HG03108 (cell line): Measurements from ENCODE around the gene KRT17.
"Not testable (repeated sequence)": the region's sequence is repeated elsewhere in the genome, so short reads cannot be mapped to it uniquely, and the experiment has no call there.

Experiments
- ATAC-seq: cut with Tn5 transposase; IDR thresholded peaks from one replicate; pipeline ENCODE4 v1.9.1; 2021; ENCODE audit warnings: moderate library complexity; ENCODE audit not compliant: unreplicated experiment

The KRT17 gene

DNA sequence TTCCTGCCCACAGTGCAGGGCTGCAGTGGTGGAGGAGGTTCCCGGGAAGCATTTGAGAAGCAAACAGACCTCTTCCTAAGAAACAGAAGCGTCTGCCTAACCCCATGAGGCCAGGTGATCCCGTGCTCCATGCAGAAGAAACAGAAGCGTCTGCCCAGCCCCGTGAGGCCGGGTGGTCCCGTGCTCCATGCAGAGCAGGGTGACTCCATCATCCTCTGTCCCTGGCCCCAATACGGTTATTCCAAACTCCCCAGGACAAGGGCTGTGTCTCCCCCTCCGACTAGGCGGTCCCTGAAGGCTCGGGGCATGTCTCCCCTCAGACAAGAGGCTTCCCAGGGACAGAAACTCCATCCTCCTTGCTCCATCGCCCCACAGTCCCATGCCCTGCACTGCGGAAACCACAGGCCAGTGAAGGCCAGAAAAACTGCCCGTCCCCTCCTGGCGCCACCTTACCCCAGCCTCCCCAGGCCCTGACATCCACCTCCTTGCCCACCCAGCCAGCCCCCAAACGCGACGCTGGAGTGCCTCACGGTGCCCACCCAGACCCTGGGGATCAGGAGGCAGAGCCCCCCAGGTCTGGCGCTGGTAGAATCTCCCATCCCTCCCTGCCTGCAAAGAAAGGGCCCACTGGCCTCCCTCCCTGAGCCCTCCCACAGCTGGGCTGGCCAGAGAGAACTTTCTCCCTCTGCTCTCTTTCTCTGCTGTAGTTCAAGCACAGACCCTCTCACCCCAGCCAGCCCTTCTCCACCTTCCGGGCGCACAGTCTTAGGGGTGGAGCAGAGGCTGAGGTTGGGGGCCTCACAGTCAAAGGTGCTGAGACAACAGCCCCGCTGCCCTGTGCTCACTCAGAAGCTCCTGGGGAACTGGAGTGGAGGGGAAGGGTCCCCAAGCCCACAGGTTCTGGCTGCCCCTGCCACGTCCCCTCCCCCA lies 30.6 kb upstream of the KRT17 start:
- no peak for ATAC-seq

DNA sequence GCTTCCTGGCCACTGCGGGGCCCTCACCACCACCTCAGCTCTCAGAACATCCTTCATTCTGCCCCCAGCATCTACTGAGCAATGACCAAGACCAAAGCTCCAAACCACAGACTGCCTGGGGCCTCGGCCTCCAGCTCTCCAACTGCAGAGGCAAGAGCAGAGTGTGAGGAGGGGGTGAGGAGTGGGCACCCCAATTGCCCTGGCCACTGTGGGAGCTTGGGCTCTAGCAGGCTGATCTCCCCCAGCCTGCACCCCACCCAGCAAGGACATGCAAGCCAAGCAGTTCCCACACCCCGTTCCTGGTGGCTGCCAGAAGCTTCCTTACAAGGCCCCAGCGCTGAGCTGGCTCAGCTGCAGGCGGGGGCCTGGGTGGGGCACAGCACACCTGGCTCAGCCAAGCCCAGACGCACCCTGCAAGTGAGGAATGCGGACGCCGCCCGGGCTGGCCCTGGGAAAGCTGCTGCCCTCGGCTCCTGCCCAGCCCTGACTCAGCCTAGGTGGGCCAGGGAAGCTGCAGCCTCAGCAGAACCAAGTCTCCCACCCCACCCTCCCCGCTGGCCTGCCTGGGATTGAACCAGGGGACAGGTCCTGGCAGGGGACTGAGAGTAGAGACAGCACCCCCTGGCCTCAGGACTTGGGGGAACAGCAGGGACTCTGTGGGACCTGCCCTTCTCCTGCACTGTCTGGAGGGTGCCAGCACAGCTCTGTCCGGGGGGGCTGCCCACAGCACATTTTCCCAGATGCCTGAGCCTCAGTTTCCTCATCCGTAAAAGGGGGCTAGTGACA lies 29.7 kb upstream of the KRT17 start:
- ATAC-seq = no peak

DNA sequence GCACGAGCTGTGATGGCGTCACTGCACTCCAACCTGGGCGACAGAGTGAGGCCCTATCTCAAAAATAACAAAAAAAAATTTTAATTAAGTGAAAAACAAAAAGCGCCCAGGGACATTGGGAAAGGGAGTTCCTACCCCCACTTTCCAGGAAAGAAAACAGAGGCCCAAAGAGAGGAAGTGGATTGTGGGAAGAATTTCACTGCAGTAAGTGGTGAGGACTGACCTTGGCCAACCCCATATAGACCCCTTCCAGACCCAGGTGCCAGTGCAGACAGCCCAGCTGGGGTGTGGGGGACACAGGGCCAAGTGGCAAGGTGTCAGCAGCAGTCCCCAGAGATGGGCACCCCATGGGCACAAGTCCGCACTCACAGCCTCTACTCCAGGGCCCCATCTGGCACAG lies 29.0 kb upstream of the KRT17 start:
- no peak for ATAC-seq

DNA sequence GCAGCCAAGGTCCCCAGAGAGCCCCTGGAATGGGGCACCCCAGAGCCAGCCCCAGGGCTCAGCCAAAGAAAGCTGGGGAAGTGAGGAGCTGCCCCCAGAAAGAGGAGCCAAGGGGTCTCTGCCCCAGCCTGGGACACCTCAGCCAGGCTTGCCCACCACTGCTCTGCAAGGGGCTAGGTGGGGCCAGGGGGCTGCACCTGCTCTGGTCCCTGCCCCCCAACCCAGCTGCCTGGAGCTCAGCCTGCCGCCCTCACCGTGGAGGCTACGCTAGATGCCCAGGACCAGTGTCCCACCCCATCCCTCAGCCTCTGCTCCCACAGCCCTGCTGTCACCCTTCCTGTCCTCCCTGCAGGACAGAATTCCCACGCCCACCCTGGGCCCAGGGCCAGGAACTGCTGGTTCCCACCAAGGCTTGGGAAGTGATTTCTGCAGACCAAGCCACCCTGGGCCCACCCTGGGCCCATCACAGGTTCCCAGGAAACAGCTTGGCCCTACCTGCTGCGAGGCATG lies 28.1 kb upstream of the KRT17 start:
- no peak for ATAC-seq

GRCh38 chr17:41651625-41652460 lies 27.5 kb upstream of the KRT17 start:
- no peak for ATAC-seq

DNA sequence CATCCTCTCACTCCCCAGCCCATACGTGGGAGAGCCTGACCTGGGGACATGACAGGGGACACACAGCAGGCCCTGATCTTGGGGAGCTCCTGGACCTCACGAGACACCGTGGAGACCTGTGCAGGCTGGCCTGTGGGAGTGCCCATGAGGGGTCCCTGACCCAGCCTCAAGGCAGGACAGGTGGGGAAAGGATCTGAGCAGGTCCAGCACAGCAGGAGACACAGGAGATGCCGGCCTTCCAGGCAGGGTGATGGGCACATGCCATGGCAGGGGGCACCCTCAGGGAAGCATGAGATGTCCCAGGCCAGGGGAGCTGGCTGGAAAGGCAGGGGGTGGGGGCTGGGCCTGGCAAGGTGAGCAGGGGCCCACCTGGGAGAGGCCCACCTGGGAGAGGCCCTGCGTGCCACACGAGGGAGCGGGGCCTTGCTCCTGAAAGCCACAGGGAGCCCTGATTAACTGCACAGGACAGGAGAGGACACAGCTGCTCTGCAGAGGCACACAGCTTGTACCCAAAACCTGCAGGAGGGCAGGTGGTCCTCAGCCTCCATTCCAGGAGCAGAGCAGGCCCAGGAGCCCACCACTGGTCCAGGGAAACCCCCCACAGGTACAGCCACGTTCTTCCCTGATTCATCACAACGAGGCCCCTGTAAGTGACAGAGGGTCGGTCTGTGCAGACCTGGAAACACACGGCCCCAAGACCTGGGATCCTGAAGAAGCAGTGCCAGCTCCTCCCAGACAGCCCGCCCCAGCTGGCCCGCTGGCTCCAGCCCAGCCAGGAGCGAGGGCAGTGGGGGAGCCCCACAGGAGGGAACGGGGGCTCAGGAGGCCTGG lies 26.6 kb upstream of the KRT17 start:
- no peak for ATAC-seq

GRCh38 chr17:41649923-41650519 lies 25.6 kb upstream of the KRT17 start:
- ATAC-seq = no peak

DNA sequence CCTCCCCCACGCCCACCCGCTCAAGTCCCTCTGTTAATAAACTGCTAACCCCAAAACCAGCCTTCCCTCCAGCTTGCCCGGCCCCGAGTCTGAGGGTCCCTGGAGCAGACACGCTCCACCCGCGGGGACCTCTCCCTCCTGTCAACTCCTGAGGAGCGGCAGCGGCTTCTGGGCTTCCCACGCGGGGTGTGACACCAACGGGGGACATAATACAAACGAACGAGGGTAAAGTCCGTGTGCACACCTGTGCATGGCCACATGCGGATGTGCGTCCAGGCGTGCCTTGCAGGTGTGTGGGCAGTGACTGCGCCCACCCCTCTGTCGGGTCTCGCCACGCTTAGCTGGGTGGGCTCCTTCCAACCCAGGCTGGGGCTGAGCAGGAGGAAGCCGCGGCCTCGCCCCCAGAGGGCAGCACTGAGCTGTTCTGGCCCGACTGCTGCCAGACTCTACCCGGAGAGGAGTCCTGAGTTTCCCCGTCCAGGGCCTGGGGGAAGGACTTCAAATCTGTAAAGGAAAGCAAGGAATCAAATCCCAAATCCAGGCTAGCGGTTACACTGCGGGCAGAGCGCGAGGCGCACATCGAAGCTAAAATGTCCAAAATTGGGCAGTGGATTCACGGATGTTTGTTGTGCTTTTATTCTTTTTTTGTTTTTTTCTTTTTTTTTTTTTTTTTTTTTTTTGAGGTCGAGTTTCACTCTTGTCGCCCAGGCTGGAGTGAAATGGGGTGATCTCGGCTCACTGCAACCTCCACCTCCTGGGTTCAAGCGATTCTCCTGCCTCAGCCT lies 24.2 kb upstream of the KRT17 start:
- no peak for ATAC-seq

DNA sequence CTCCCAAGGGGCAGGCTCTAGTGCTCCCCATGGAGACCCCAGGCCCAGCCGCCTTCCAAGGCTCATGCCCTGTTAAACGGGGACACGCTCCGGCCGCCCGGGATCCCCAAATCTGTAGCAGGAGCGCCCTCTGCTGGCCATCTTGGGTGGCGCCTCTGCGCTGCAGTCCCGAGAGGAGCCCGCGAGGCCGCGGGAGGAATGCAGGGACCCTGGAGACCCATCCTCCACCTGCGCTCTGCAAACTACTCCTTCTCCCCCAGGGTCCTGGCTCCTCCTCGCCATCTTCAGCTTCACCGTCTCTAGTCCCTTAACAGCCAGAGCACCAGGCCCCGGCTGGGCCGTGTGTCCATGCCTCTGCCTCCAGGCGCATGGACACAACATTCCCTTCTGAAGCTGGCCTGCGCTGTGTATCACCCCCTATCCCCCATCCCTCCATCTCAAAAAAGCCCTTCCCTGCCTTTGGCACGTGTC lies 23.6 kb upstream of the KRT17 start:
- no peak for ATAC-seq

GRCh38 chr17:41647038-41647813 lies 22.9 kb upstream of the KRT17 start:
- ATAC-seq = no peak

- ATAC-seq = no peak
Measured at GRCh38 chr17:41642252-41643156, 18.1 kb upstream of the KRT17 start.

GRCh38 chr17:41640596-41640995 lies 16.2 kb upstream of the KRT17 start:
- not testable (repeated sequence) for ATAC-seq

DNA sequence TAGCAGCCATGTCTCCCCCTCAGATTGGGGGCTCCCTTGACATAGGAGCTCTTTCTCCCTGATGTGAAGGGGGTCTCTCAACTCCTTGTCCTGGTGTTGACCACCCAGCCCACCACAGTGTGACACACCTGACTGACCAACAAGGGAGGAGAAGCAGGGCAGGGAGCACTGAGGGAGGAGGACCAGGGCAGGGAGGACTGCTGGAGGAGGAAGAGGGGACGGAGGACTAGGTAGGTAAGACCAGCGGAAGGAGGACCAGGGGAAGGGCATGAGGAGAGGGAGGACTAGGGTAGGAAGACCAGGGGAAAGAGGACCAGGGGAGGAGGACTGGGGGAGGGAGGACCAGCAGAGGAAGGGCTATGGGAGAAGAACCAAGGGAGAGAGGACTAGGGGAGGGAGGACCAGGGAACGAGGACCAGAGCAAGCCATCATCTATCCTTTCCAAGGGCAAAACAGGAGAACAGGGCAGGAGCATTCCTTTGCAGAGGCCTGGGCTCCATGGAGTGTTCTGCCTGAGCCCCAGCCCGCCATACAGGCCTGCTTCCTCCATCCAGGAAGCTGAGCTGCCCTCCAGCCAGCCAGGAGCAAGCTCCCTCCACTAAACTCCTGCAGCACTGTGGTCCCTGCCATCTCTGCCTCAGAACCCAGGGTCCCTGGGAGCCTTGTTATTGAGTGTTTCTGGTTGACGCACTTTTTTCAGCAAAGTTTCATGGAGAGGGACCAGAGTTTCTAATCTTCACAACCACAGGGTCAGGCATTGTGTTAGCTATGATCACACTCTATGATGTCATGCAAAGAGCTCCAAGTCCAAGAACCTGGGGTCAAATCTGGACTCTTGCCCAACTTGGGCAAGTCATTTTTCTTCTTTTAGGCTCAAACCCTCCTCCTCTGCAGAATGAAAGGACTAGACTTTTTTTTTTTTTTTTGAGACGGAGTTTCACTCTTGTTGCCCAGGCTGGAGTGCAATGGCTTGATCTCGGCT lies 15.4 kb upstream of the KRT17 start:
- ATAC-seq = no peak

- ATAC-seq = no peak
Measured at GRCh38 chr17:41638941-41639340, 14.6 kb upstream of the KRT17 start.

GRCh38 chr17:41638194-41638593 lies 13.8 kb upstream of the KRT17 start:
- no peak for ATAC-seq

- no peak for ATAC-seq
Measured at GRCh38 chr17:41636652-41637051, 12.3 kb upstream of the KRT17 start.
